ENCODE measurements around the gene CDH22. TPM values are rescaled to one million over a fixed set of nuclear protein-coding genes. Genes with fewer than 3 reads are reported as not detected.
A peak's percentile ranks its signal among the peaks of the same experiment; 100 is the strongest.

Gene CDH22
- total RNA-seq, 2 donors from 2014 or later = 0.22 to 0.77 TPM

GRCh38 chr20:46255440-46256104 lies 52.7 kb downstream of the CDH22 start:
- Mint-ChIP-seq H3K27me3 (ENCODE audit: insufficient read depth) (peaks cover 44% of the 10 kb centered on the region), H3K4me3 (no peak overlapping the region), H3K4me1 (peaks cover 1% of the 10 kb centered on the region), H3K36me3 (ENCODE audit: low read depth) (no peaks in the 10 kb centered on the region), H3K27ac (no peak overlapping the region), H3K9me3 (no peaks in the 10 kb centered on the region)
- no peak for DNase-seq
- WGBS, 2 experiments (ENCODE audit: insufficient coverage in 1 of 2, insufficient read length in 1 of 2) = 90 to 92% methylated on average over 6 to 8 of the region's 8 CpGs
- H3K27me3 ChIP-seq (ENCODE audit: control insufficient read depth, insufficient read depth, low read length, poor library complexity, severe bottlenecking) = peaks cover 48% of the 10 kb centered on the region
- no peak for TF ChIP-seq CTCF (conservative IDR thresholded peaks at IDR 0.05)
- H3K36me3 ChIP-seq (ENCODE audit: control insufficient read depth, insufficient read depth, low read length) = no peaks in the 10 kb centered on the region
- no peak overlapping the region for H3K9ac ChIP-seq (ENCODE audit: extremely low read depth, low read length, poor library complexity, severe bottlenecking)
- no peaks in the 10 kb centered on the region for H3K9me3 ChIP-seq (ENCODE audit: control insufficient read depth, low read length)
- no peaks in the 10 kb centered on the region for H3K4me1 ChIP-seq (ENCODE audit: control insufficient read depth, insufficient read depth, low read length)
- H3K27ac ChIP-seq (ENCODE audit: low read depth, low read length) = no peak overlapping the region
- no peak overlapping the region for H3K4me3 ChIP-seq (ENCODE audit: low read length)

- Histone ChIP-seq H3K9ac (ENCODE audit: extremely low read depth, low read length, poor library complexity, severe bottlenecking) (no peak overlapping the region), H3K27me3 (ENCODE audit: control insufficient read depth, insufficient read depth, low read length, poor library complexity, severe bottlenecking) (peaks cover 63% of the 10 kb centered on the region), H3K9me3 (ENCODE audit: control insufficient read depth, low read length) (no peaks in the 10 kb centered on the region), H3K27ac (ENCODE audit: low read depth, low read length) (no peak overlapping the region), H3K4me3 (ENCODE audit: low read length) (no peak overlapping the region), H3K4me1 (ENCODE audit: control insufficient read depth, insufficient read depth, low read length) (no peaks in the 10 kb centered on the region), H3K36me3 (ENCODE audit: control insufficient read depth, insufficient read depth, low read length) (no peaks in the 10 kb centered on the region)
- TF ChIP-seq CTCF (conservative IDR thresholded peaks at IDR 0.05) = peak; percentile 71
- Mint-ChIP-seq H3K4me1 (peaks cover 5% of the 10 kb centered on the region), H3K27ac (no peak overlapping the region), H3K27me3 (ENCODE audit: insufficient read depth) (peaks cover 59% of the 10 kb centered on the region), H3K36me3 (ENCODE audit: low read depth) (no peaks in the 10 kb centered on the region), H3K9me3 (no peaks in the 10 kb centered on the region), H3K4me3 (no peak overlapping the region)
- 30% methylated on average over 6 to 8 of the region's 8 CpGs for WGBS, 2 experiments (ENCODE audit: insufficient coverage in 1 of 2, insufficient read length in 1 of 2)
- DNase-seq = peak; percentile 83
Observed at GRCh38 chr20:46253391-46253790, 54.9 kb downstream of the CDH22 start.

- Histone ChIP-seq H3K27ac (ENCODE audit: low read depth, low read length) (no peak overlapping the region), H3K9me3 (ENCODE audit: control insufficient read depth, low read length) (no peaks in the 10 kb centered on the region), H3K36me3 (ENCODE audit: control insufficient read depth, insufficient read depth, low read length) (no peaks in the 10 kb centered on the region), H3K4me3 (ENCODE audit: low read length) (no peak overlapping the region), H3K9ac (ENCODE audit: extremely low read depth, low read length, poor library complexity, severe bottlenecking) (no peak overlapping the region), H3K4me1 (ENCODE audit: control insufficient read depth, insufficient read depth, low read length) (no peaks in the 10 kb centered on the region), H3K27me3 (ENCODE audit: control insufficient read depth, insufficient read depth, low read length, poor library complexity, severe bottlenecking) (peaks cover 72% of the 10 kb centered on the region)
- peaks cover 65% of the 10 kb centered on the region for H3K27me3 Mint-ChIP-seq (ENCODE audit: insufficient read depth)
- no peak for DNase-seq
- H3K9me3 Mint-ChIP-seq = no peaks in the 10 kb centered on the region
- no peak overlapping the region for H3K27ac Mint-ChIP-seq
- WGBS, 2 experiments (ENCODE audit: insufficient coverage in 1 of 2, insufficient read length in 1 of 2) = 87 to 100% methylated on average over 3 to 8 of the region's 8 CpGs
- H3K4me1 Mint-ChIP-seq = peaks cover 5% of the 10 kb centered on the region
- no peak overlapping the region for H3K4me3 Mint-ChIP-seq
- TF ChIP-seq CTCF (conservative IDR thresholded peaks at IDR 0.05) = no peak
- no peaks in the 10 kb centered on the region for H3K36me3 Mint-ChIP-seq (ENCODE audit: low read depth)
Observed at GRCh38 chr20:46252352-46253091, 55.8 kb downstream of the CDH22 start.
